ENCODE measurements around the gene GABRA4.

GABRA4 gene

GRCh38 chr4:46944345-46944744, 49.0 kb downstream of the GABRA4 start:
- in situ Hi-C loops (cut with HindIII; ENCODE audit: low pct_unique_long_range_greater_than_20kb, low sequenced_read_pairs), result no loop called here
- no peak for TF ChIP-seq JUND (IDR thresholded peaks at IDR 0.05; ENCODE audit: low read depth)
- DNase-seq (ENCODE audit: low read depth in 1 of 2, low spot score in 1 of 2), result no peak

DNA sequence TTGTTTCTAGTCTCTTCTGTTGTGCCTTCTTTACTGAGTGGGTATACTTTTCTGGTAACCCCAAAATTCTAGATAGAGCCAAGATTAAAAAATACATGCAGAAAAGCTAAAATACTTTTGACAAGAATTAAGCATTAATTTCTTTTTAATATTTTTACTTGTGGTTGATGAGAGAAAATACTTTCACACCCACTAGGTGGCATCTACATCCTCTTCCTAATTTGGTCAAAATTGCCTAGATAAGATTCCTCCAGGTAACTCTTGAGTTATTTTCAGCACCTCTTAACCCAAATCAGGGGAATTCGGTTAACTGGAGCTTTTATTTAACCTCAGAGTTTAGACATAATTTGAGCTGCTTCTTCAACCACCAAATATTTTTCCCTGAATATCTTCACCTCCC, 55.9 kb downstream of the GABRA4 start:
- TF ChIP-seq JUND (IDR thresholded peaks at IDR 0.05; ENCODE audit: low read depth), result no peak
- peak in 1 of 2 experiments; percentile 2 for DNase-seq (ENCODE audit: low read depth in 1 of 2, low spot score in 1 of 2)
- in situ Hi-C loops (cut with HindIII; ENCODE audit: low pct_unique_long_range_greater_than_20kb, low sequenced_read_pairs), result no loop called here

DNA sequence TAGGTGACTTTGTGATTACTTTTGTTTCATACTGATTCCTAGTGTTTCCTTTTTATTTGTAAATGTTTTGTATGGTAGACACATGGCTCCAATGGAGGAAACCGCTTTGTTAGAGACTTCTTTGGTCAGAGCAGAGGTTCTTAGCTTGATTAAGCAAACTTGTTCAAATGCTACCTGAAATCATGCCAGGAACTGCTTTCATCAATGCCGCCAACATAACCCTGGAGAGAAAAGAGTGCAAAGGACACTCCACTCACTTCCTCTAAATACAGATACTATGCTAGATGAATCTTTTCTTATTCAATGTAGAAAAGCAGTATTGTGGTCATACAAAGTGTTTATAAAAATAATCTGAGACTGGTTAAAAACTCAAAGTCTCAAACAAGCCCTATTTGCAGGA, 58.7 kb downstream of the GABRA4 start:
- no peak for TF ChIP-seq JUND (IDR thresholded peaks at IDR 0.05; ENCODE audit: low read depth)
- in situ Hi-C loops (cut with HindIII; ENCODE audit: low pct_unique_long_range_greater_than_20kb, low sequenced_read_pairs), result no loop called here
- DNase-seq (ENCODE audit: low read depth in 1 of 2, low spot score in 1 of 2), result no peak

DNA sequence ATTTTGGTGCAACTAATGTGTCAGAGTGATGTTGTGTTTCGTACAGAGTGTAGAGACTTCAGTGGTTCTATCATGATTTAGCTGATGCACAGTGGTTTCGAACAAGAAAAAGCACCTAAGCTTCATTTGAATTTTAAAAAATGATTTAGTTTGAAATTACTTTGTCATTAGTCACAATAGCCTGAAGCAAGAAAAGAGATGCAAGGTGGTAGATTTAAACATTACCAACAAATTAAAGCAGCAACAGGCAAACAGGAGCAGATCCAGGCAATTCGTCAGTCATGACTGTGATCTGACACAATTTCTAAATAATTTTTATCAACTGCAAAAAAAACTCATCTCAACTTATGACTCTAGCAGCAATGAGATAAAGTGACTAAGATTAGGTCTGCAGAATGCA, 59.7 kb downstream of the GABRA4 start:
- in situ Hi-C loops (cut with HindIII; ENCODE audit: low pct_unique_long_range_greater_than_20kb, low sequenced_read_pairs), result no loop called here
- DNase-seq (ENCODE audit: low read depth in 1 of 2, low spot score in 1 of 2), result no peak

DNA sequence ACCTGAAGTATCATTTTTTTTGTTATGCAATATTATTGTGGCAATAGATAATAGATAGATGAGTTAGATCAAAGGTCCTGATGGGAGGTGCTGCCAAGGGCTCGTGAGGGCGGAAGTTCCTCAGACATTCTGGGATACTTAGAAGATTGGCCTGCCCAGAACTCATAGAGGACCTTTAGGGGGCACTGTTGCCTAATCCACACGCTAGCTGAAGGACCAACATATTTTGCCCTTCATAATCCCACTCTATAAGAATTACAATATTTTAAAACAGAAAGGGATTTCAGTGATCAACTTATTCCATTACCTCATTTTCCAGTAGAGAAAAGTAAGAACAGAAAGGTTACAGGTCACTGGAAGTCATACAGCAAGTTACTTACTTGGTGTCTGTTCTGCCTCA, 61.4 kb downstream of the GABRA4 start:
- in situ Hi-C loops (cut with HindIII; ENCODE audit: low pct_unique_long_range_greater_than_20kb, low sequenced_read_pairs), result no loop called here
- peak in 1 of 2 experiments; percentile 6 for DNase-seq (ENCODE audit: low read depth in 1 of 2, low spot score in 1 of 2)
- TF ChIP-seq JUND (IDR thresholded peaks at IDR 0.05; ENCODE audit: low read depth), result no peak

More for the DNA sequence above, 59.7 kb downstream of the GABRA4 start:
- no peak for TF ChIP-seq JUND (IDR thresholded peaks at IDR 0.05; ENCODE audit: low read depth)

DNA sequence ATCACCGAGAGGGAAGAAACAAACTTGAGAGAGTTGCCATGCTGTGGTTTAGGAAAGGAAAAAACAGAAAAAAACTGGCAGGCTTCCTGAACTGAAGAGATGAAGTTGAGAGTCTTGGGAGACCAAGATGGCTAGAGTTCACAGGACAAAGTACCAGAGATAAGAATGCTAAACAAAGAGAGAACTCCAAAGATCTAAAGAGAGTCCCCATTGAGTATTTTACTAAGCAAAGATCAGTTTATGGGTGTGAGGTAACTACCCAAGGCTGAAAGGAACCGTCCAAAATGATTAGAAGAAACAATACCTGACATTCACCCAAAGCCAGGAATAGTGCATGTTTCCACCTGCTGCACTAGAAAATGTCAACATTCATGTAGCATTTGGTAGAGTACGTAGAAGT, 62.5 kb downstream of the GABRA4 start:
- TF ChIP-seq JUND (IDR thresholded peaks at IDR 0.05; ENCODE audit: low read depth), result no peak
- DNase-seq (ENCODE audit: low read depth in 1 of 2, low spot score in 1 of 2), result no peak
- in situ Hi-C loops (cut with HindIII; ENCODE audit: low pct_unique_long_range_greater_than_20kb, low sequenced_read_pairs), result no loop called here

DNA sequence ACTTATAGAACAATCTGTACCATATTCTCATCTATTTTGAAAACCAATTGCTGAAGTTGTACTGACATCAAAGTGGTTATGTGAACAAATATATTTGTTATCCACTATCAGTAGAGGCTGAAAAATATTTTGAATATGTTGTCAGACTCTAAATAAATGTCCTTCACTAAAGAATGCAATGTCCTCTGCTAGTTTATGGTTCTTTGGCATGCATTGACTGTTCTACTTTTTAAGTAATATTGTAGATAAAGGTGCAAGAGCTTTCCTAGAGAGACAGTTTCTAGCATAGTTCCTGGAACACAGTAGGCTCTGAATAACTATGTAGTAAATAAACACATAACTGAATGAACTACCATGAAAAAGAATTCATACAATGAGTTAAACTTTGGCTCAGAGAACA, 66.2 kb downstream of the GABRA4 start:
- DNase-seq (ENCODE audit: low read depth in 1 of 2, low spot score in 1 of 2), result no peak
- in situ Hi-C loops (cut with HindIII; ENCODE audit: low pct_unique_long_range_greater_than_20kb, low sequenced_read_pairs), result no loop called here
- no peak for TF ChIP-seq JUND (IDR thresholded peaks at IDR 0.05; ENCODE audit: low read depth)

DNA sequence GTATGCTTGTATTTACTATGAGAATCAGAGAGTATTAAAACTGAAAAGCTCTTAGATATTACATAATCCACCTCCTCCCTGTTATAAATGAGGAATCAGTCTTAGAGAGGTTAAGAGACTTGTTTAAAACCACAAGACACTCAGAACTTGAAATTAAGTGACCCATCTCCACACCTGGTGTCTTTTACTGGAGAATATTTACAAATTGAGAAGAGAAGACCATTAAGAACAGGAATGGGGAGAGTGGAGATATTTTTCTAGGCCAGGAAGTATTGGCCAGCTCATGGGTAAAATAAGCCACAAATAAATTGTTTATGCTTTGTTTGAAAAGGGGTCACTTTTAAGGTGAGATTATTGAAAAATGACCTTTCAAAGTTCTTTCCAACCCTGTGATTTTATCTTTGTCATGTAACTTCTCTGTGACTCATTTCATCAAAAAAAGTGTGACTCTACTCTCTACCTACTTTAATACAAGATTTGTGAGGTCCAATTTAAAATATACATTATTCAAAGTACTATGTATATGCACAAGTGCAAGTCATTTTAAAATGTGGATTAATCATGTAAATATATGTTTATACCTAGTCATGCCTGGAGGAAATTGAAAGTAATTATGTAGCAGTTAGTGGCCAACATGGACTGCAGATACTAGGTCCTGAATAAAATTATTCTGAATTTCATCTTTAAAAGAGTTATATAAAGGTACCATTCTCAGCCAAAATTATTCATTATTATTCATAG, 68.4 kb downstream of the GABRA4 start:
- DNase-seq (ENCODE audit: low read depth in 1 of 2, low spot score in 1 of 2), result no peak
- in situ Hi-C loops (cut with HindIII; ENCODE audit: low pct_unique_long_range_greater_than_20kb, low sequenced_read_pairs), result no loop called here
- TF ChIP-seq JUND (IDR thresholded peaks at IDR 0.05; ENCODE audit: low read depth), result no peak

GRCh38 chr4:46922205-46922604, 71.2 kb downstream of the GABRA4 start:
- no peak for DNase-seq (ENCODE audit: low read depth in 1 of 2, low spot score in 1 of 2)
- in situ Hi-C loops (cut with HindIII; ENCODE audit: low pct_unique_long_range_greater_than_20kb, low sequenced_read_pairs), result no loop called here
- no peak for TF ChIP-seq JUND (IDR thresholded peaks at IDR 0.05; ENCODE audit: low read depth)

DNA sequence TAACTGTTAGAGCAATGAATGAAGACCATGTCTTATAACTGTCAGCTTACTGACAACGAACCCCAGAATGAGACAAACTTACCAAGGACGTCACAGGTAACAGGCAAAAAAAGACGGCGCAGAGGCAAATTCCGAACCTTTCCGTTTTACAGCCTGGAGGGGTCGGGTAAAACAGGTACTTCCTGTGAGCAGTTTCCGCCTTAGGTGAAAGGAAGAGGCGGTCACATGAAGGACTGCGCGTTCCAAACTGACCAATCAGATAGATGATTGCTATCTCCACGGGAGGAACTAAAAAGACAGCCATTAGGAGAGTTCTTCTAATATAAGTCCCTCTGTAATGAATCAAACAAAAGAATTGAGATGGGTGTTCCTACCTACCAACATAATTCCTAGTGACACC, 84.3 kb downstream of the GABRA4 start, which contains the start of gene COX7B2:
Gene COX7B2 (minus strand): TSS at position 168 of the 400 bp plus-strand sequence. CDS start 174,053 bp downstream, outside the sequence.
- in situ Hi-C loops (cut with HindIII; ENCODE audit: low pct_unique_long_range_greater_than_20kb, low sequenced_read_pairs), result no loop called here
- no peak for TF ChIP-seq JUND (IDR thresholded peaks at IDR 0.05; ENCODE audit: low read depth)
- peak in 1 of 2 experiments; percentile 74 for DNase-seq (ENCODE audit: low read depth in 1 of 2, low spot score in 1 of 2)

DNA sequence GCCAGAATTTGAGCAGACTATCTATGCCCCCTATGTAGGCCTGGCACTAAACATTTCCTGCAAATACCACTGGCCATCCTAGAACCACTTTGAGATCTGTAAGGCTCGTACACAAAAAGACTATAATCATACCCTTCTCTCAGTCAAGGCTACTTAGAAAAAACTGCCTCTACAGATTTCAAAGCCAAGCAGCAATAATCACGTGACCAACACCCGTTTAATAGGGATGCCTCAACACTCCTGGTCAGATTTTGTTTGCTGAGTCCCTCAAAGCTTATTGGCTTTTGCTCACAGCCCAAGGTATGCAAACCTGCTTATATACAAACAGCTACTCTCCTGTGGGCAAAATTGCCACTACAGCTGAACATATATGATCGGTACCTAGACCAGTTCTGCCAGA, 85.2 kb downstream of the GABRA4 start:
- in situ Hi-C loops (cut with HindIII; ENCODE audit: low pct_unique_long_range_greater_than_20kb, low sequenced_read_pairs), result no loop called here
- DNase-seq (ENCODE audit: low read depth in 1 of 2, low spot score in 1 of 2), result peak; percentile 21 to 72
- TF ChIP-seq JUND (IDR thresholded peaks at IDR 0.05; ENCODE audit: low read depth), result no peak

DNA sequence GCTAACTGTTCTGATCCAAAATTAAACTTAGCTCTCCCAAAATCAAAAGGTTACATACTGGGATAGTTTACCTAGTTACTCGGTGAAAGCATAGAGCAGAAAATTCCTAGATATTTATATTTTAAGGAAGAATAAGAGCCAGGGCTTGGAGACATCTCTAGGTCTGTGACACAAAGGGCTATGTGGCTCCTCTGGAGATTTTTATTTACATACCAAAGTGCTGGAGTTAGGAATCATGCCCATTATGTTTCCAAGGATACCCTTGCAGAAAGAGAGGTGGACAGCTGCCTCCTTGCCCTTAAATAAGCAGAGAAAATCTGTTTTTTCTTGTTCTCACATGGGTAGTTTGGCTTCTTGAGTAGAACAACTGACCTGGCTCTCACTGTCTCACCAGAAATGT, 93.3 kb downstream of the GABRA4 start:
- DNase-seq (ENCODE audit: low read depth in 1 of 2, low spot score in 1 of 2), result no peak
- in situ Hi-C loops (cut with HindIII; ENCODE audit: low pct_unique_long_range_greater_than_20kb, low sequenced_read_pairs), result no loop called here
- no peak for TF ChIP-seq JUND (IDR thresholded peaks at IDR 0.05; ENCODE audit: low read depth)

GRCh38 chr4:46894826-46895225, 98.6 kb downstream of the GABRA4 start:
- TF ChIP-seq JUND (IDR thresholded peaks at IDR 0.05; ENCODE audit: low read depth), result no peak
- in situ Hi-C loops (cut with HindIII; ENCODE audit: low pct_unique_long_range_greater_than_20kb, low sequenced_read_pairs), result no loop called here
- DNase-seq (ENCODE audit: low read depth in 1 of 2, low spot score in 1 of 2), result no peak

GRCh38 chr4:46890056-46890455, 103.3 kb downstream of the GABRA4 start:
- TF ChIP-seq JUND (IDR thresholded peaks at IDR 0.05; ENCODE audit: low read depth), result no peak
- in situ Hi-C loops (cut with HindIII; ENCODE audit: low pct_unique_long_range_greater_than_20kb, low sequenced_read_pairs), result no loop called here
- no peak for DNase-seq (ENCODE audit: low read depth in 1 of 2, low spot score in 1 of 2)
